HepG2 (cell line): ENCODE measurements around the gene PRSS21. TPM values are rescaled to one million over a fixed set of nuclear protein-coding genes. Genes with fewer than 3 reads are reported as not detected.

ENCODE experiments used
- ADNP ChIP-seq: sonication (generic); formaldehyde crosslinking; IDR thresholded peaks from 2 replicates; pipeline ENCODE4 v1.4.0; 2020; ENCODE audit warnings: missing genetic modification reagents
- AHR ChIP-seq: IDR thresholded peaks from 2 replicates; pipeline ENCODE4 v1.6.1; 2018; ENCODE audit warnings: missing genetic modification reagents, missing compliant biosample characterization
- CBX2 ChIP-seq, 2 experiments: fragments of 200-600 bp in 1 of 2; sonication (generic); formaldehyde crosslinking in 1 of 2; IDR thresholded peaks; 2 replicates each; pipeline versions ENCODE4 v1.7.0 to v1.8.1; 2018 to 2022; ENCODE audit warnings: low read depth in 2 of 2, low read length in 1 of 2, mild to moderate bottlenecking in 1 of 2, missing genetic modification reagents in 1 of 2
- CCDC6 ChIP-seq: sonication (generic); formaldehyde crosslinking; IDR thresholded peaks from 2 replicates; pipeline ENCODE4 v1.8.1; 2022; ENCODE audit warnings: mild to moderate bottlenecking, missing genetic modification reagents, moderate library complexity
- GFI1 ChIP-seq: sonication (generic); formaldehyde crosslinking; IDR thresholded peaks from 2 replicates; pipeline ENCODE4 v1.5.0; 2020; ENCODE audit warnings: missing genetic modification reagents, mild to moderate bottlenecking, borderline replicate concordance
- HNRNPL ChIP-seq: fragments of 200-400 bp; formaldehyde crosslinking; IDR thresholded peaks from 2 replicates; pipeline ENCODE4 v1.6.1; 2017; ENCODE audit warnings: mild to moderate bottlenecking, low read depth, low read length
- KMT2B ChIP-seq: IDR thresholded peaks from 2 replicates; pipeline ENCODE4 v1.6.1; 2016; ENCODE audit warnings: missing genetic modification reagents, missing compliant biosample characterization
- MIER3 ChIP-seq: IDR thresholded peaks from 2 replicates; pipeline ENCODE4 v1.6.1; 2016; ENCODE audit warnings: missing compliant biosample characterization, borderline replicate concordance
- NR2F2 ChIP-seq: IDR thresholded peaks from 2 replicates; pipeline ENCODE4 v1.6.1; 2012; ENCODE audit warnings: low read depth, inconsistent platforms, borderline replicate concordance
- PPARG ChIP-seq: conservative IDR thresholded peaks from 2 replicates; pipeline ENCODE4 v1.6.1; 2016; ENCODE audit warnings: missing biosample characterization, missing genetic modification reagents
- STAT5B ChIP-seq: sonication (generic); formaldehyde crosslinking; IDR thresholded peaks from 2 replicates; pipeline ENCODE4 v1.4.0; 2020; ENCODE audit warnings: missing genetic modification reagents
- ZNF598 ChIP-seq: sonication (generic); formaldehyde crosslinking; IDR thresholded peaks from 2 replicates; pipeline ENCODE4 v1.5.1; 2020; ENCODE audit warnings: mild to moderate bottlenecking, missing genetic modification reagents, borderline replicate concordance
- ZNF607 ChIP-seq: sonication (generic); formaldehyde crosslinking; IDR thresholded peaks from 2 replicates; pipeline ENCODE4 v1.5.1; 2020; ENCODE audit warnings: missing genetic modification reagents, mild to moderate bottlenecking, borderline replicate concordance
- polyA plus RNA-seq, 8 experiments: library from polyadenylated mRNA; depleted of rRNA in 3 of 8; stranded (reverse) in 7 of 8; unstranded in 1 of 8; fragments of >200 nt; fragmentation: Illumina TruSeq in 4 of 8; extraction: Trizol in 4 of 8; gene quantifications; 2 replicates each; pipeline versions ENCODE4 v1.2.1 to v1.2.3, GENCODE V29; 2011 to 2016; ENCODE audit warnings: low read depth in 4 of 8, missing spikeins in 1 of 8, mixed read lengths in 1 of 8; ENCODE audit not compliant: insufficient read depth in 1 of 8
- total RNA-seq, 5 experiments: library from RNA; depleted of rRNA; stranded (reverse); fragments of >200 nt; fragmentation: Illumina TruSeq; extraction: Trizol; gene quantifications; 2 replicates each; pipeline ENCODE4 v1.2.3, GENCODE V29; 2016; ENCODE audit warnings: low read depth in 1 of 5
- TF ChIP-seq, protein P1 (sequence below): sonication (generic); formaldehyde crosslinking; IDR thresholded peaks from 2 replicates; pipeline ENCODE4 v1.4.0; 2020; ENCODE audit warnings: missing genetic modification reagents
- TF ChIP-seq, protein P2 (sequence below): sonication (generic); formaldehyde crosslinking; IDR thresholded peaks from 2 replicates; pipeline ENCODE4 v1.9.0; 2021; ENCODE audit warnings: mild to moderate bottlenecking, missing genetic modification reagents
- TF ChIP-seq, protein P3 (sequence below): sonication (generic); formaldehyde crosslinking; conservative IDR thresholded peaks from 2 replicates; pipeline ENCODE4 v1.4.0; 2020; ENCODE audit warnings: missing genetic modification reagents
- TF ChIP-seq, protein P4 (sequence below): sonication (generic); formaldehyde crosslinking; IDR thresholded peaks from 2 replicates; pipeline ENCODE4 v1.8.1; 2023; ENCODE audit warnings: mild to moderate bottlenecking, missing genetic modification reagents

Gene PRSS21
- total and polyA plus RNA-seq, 2 of the 13 experiments (the other 11 are each of a cell fraction or from before 2014, with no cell fraction given) = not detected

DNA sequence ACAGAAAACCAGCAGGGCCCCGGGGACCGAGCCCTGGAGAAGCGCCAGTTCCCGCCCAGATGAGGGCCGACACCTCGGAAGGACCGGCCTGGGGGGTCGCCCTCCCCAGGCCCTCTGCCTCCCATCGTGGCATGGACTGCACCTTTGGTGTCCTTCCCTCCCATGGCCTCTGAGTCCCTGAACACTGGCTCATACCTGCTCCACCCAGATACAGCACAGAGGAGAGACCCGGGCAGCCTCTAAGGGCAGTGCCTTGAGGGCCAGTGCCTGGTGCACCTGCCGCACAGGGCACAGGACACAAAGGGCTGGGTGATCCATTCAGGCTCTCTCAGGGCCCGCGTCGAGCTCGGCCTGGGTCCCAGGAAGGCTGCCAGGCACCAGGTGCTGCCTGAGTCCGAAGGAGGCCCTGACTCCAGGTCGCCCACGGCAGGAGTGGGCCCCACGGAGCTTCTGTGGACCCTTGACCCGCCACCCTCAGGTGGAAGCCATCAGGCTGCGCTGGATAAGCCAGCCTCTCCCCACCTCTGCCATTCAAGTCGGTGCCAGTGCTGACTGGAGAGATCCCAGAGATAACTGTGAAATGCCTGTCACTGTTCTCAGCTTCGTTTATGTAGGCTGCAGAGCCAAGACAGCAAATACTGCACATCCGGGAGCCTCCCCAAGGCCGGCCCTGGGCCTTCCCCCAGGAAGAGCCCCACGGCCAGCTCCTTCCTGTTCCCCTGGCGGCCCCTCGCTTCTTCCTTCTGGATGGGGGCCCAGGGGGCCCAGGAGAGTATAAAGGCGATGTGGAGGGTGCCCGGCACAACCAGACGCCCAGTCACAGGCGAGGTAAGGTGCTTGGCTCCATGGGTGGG is 12.7 kb downstream of the PRSS21 start, which contains the start of gene ZG16B (continued):
- peak; percentile 64; the same call in 1 of the 2 replicates for TF ChIP-seq HNRNPL
- TF ChIP-seq CBX2 (IDR thresholded peaks at IDR 0.05; ENCODE audit: low read depth, low read length) = no peak
- no peak for TF ChIP-seq CBX2 (CRISPR knock-in tag; IDR thresholded peaks at IDR 0.05; ENCODE audit: low read depth)
- no peak for TF ChIP-seq NR2F2
- TF ChIP-seq, protein P1, sequence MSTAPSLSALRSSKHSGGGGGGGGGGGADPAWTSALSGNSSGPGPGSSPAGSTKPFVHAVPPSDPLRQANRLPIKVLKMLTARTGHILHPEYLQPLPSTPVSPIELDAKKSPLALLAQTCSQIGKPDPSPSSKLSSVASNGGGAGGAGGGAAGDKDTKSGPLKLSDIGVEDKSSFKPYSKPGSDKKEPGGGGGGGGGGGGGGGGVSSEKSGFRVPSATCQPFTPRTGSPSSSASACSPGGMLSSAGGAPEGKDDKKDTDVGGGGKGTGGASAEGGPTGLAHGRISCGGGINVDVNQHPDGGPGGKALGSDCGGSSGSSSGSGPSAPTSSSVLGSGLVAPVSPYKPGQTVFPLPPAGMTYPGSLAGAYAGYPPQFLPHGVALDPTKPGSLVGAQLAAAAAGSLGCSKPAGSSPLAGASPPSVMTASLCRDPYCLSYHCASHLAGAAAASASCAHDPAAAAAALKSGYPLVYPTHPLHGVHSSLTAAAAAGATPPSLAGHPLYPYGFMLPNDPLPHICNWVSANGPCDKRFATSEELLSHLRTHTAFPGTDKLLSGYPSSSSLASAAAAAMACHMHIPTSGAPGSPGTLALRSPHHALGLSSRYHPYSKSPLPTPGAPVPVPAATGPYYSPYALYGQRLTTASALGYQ (CRISPR knock-in tag) = 0 out of 2 replicates have a peak, but pooled peaks have one; percentile 33
- no peak for TF ChIP-seq AHR (CRISPR knock-in tag)
- TF ChIP-seq, protein P2, sequence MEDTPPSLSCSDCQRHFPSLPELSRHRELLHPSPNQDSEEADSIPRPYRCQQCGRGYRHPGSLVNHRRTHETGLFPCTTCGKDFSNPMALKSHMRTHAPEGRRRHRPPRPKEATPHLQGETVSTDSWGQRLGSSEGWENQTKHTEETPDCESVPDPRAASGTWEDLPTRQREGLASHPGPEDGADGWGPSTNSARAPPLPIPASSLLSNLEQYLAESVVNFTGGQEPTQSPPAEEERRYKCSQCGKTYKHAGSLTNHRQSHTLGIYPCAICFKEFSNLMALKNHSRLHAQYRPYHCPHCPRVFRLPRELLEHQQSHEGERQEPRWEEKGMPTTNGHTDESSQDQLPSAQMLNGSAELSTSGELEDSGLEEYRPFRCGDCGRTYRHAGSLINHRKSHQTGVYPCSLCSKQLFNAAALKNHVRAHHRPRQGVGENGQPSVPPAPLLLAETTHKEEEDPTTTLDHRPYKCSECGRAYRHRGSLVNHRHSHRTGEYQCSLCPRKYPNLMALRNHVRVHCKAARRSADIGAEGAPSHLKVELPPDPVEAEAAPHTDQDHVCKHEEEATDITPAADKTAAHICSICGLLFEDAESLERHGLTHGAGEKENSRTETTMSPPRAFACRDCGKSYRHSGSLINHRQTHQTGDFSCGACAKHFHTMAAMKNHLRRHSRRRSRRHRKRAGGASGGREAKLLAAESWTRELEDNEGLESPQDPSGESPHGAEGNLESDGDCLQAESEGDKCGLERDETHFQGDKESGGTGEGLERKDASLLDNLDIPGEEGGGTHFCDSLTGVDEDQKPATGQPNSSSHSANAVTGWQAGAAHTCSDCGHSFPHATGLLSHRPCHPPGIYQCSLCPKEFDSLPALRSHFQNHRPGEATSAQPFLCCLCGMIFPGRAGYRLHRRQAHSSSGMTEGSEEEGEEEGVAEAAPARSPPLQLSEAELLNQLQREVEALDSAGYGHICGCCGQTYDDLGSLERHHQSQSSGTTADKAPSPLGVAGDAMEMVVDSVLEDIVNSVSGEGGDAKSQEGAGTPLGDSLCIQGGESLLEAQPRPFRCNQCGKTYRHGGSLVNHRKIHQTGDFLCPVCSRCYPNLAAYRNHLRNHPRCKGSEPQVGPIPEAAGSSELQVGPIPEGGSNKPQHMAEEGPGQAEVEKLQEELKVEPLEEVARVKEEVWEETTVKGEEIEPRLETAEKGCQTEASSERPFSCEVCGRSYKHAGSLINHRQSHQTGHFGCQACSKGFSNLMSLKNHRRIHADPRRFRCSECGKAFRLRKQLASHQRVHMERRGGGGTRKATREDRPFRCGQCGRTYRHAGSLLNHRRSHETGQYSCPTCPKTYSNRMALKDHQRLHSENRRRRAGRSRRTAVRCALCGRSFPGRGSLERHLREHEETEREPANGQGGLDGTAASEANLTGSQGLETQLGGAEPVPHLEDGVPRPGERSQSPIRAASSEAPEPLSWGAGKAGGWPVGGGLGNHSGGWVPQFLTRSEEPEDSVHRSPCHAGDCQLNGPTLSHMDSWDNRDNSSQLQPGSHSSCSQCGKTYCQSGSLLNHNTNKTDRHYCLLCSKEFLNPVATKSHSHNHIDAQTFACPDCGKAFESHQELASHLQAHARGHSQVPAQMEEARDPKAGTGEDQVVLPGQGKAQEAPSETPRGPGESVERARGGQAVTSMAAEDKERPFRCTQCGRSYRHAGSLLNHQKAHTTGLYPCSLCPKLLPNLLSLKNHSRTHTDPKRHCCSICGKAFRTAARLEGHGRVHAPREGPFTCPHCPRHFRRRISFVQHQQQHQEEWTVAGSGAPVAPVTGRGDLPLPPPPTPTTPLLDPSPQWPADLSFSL (CRISPR knock-in tag) = no peak
- TF ChIP-seq ZNF607 (CRISPR knock-in tag) = no peak
- no peak for TF ChIP-seq ZNF598
- no peak for TF ChIP-seq MIER3 (CRISPR knock-in tag)
- TF ChIP-seq, protein P3, sequence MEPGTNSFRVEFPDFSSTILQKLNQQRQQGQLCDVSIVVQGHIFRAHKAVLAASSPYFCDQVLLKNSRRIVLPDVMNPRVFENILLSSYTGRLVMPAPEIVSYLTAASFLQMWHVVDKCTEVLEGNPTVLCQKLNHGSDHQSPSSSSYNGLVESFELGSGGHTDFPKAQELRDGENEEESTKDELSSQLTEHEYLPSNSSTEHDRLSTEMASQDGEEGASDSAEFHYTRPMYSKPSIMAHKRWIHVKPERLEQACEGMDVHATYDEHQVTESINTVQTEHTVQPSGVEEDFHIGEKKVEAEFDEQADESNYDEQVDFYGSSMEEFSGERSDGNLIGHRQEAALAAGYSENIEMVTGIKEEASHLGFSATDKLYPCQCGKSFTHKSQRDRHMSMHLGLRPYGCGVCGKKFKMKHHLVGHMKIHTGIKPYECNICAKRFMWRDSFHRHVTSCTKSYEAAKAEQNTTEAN (CRISPR knock-in tag) = no peak
- TF ChIP-seq STAT5B (CRISPR knock-in tag) = no peak
- TF ChIP-seq GFI1 (CRISPR knock-in tag) = no peak
- TF ChIP-seq ADNP = no peak
- TF ChIP-seq CCDC6 (CRISPR knock-in tag) = no peak
- TF ChIP-seq, protein P4, sequence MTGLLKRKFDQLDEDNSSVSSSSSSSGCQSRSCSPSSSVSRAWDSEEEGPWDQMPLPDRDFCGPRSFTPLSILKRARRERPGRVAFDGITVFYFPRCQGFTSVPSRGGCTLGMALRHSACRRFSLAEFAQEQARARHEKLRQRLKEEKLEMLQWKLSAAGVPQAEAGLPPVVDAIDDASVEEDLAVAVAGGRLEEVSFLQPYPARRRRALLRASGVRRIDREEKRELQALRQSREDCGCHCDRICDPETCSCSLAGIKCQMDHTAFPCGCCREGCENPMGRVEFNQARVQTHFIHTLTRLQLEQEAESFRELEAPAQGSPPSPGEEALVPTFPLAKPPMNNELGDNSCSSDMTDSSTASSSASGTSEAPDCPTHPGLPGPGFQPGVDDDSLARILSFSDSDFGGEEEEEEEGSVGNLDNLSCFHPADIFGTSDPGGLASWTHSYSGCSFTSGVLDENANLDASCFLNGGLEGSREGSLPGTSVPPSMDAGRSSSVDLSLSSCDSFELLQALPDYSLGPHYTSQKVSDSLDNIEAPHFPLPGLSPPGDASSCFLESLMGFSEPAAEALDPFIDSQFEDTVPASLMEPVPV = no peak
- 0 out of 2 replicates have a peak, but pooled peaks have one; percentile 28 for TF ChIP-seq KMT2B (CRISPR knock-in tag)
- no peak for TF ChIP-seq PPARG
